IMR-90 (cell line): ENCODE results near the gene FADS2. TPM values are rescaled to one million over a fixed set of nuclear protein-coding genes. Genes with fewer than 3 reads are reported as not detected.

Source experiments
- ATAC-seq: fragments of 200-7000 bp; cut with Tn5 transposase; 2 replicates; pipeline ENCODE4 v1.9.1; 2020; ENCODE audit warnings: low read depth, mild to moderate bottlenecking, moderate library complexity
- BruUV-seq: library from RNA; stranded (reverse); fragments of 400-500 nt; replicated peaks from 2 replicates; lab custom pipeline; 2021; lab: Mats Ljungman, UMichigan
- CTCF ChIA-PET: fragments of 300-600 bp; formaldehyde crosslinking; extraction: SDS; loops from one replicate; lab custom pipeline; 2021; ENCODE audit warnings: antibody characterized with exemption; lab: Yijun Ruan, JAX
- POLR2A ChIA-PET: fragments of 300-600 bp; sonication (Branson Sonifier 250); formaldehyde crosslinking; loops from one replicate; lab custom pipeline; 2022; ENCODE audit warnings: antibody characterized with exemption; ENCODE audit not compliant: unreplicated experiment; lab: Charles Lee
- DNase-seq: peaks from one replicate; pipeline ENCODE4 v3.0.0; 2013
- H2AFZ ChIP-seq: replicated peaks from 2 replicates; pipeline ENCODE3; 2013; ENCODE audit warnings: low read length, mild to moderate bottlenecking; ENCODE audit not compliant: poor library complexity
- H2AK5ac ChIP-seq: 2 replicates; pipeline ENCODE4 v1.6.1; 2013; ENCODE audit warnings: low read depth, low read length, inconsistent platforms
- H2AK9ac ChIP-seq: replicated peaks from 2 replicates; pipeline ENCODE3; 2013; ENCODE audit warnings: mild to moderate bottlenecking, low read depth, low read length, moderate library complexity; ENCODE audit not compliant: poor library complexity
- H2BK120ac ChIP-seq: 2 replicates; pipeline ENCODE4 v1.6.1; 2013; ENCODE audit warnings: low read depth, low read length, inconsistent platforms
- H2BK15ac ChIP-seq: 3 replicates; pipeline ENCODE4 v1.6.1; 2013; ENCODE audit warnings: low read depth, low read length, inconsistent platforms
- H2BK20ac ChIP-seq: 2 replicates; pipeline ENCODE4 v1.6.1; 2013; ENCODE audit warnings: low read depth, mild to moderate bottlenecking, inconsistent platforms, low read length, moderate library complexity
- H2BK5ac ChIP-seq: 2 replicates; pipeline ENCODE4 v1.6.1; 2013; ENCODE audit warnings: mild to moderate bottlenecking, low read depth, low read length, inconsistent platforms; ENCODE audit not compliant: poor library complexity, severe bottlenecking
- H3K14ac ChIP-seq: replicated peaks from 2 replicates; pipeline ENCODE4 v1.6.1; 2013; ENCODE audit warnings: low read depth, low read length, inconsistent platforms
- H3K18ac ChIP-seq: 2 replicates; pipeline ENCODE4 v1.6.1; 2013; ENCODE audit warnings: low read depth, low read length, control low read depth
- H3K23ac ChIP-seq: 2 replicates; pipeline ENCODE4 v1.6.1; 2013; ENCODE audit warnings: low read depth, low read length, inconsistent platforms
- H3K27ac ChIP-seq: 2 replicates; pipeline ENCODE4 v1.5.1; 2013; ENCODE audit warnings: mild to moderate bottlenecking, control low read depth, low read length; ENCODE audit not compliant: insufficient read depth
- H3K27me3 ChIP-seq: 2 replicates; pipeline ENCODE4 v1.6.1; 2013; ENCODE audit warnings: low read length; ENCODE audit not compliant: control insufficient read depth, insufficient read depth
- H3K36me3 ChIP-seq: 2 replicates; pipeline ENCODE4 v1.6.1; 2013; ENCODE audit warnings: low read length, mixed read lengths; ENCODE audit not compliant: control insufficient read depth, insufficient read depth
- H3K4ac ChIP-seq: 2 replicates; pipeline ENCODE4 v1.6.1; 2013; ENCODE audit warnings: low read depth, low read length, inconsistent platforms
- H3K4me1 ChIP-seq: 2 replicates; pipeline ENCODE4 v1.6.1; 2013; ENCODE audit warnings: low read length, mixed read lengths; ENCODE audit not compliant: control insufficient read depth, insufficient read depth
- H3K4me2 ChIP-seq: 2 replicates; pipeline ENCODE4 v1.6.1; 2013; ENCODE audit warnings: low read depth, mild to moderate bottlenecking, control low read depth, low read length, moderate library complexity
- H3K4me3 ChIP-seq: 2 replicates; pipeline ENCODE4 v1.5.1; 2013; ENCODE audit warnings: low read depth, mild to moderate bottlenecking, control low read depth, low read length, moderate library complexity; ENCODE audit not compliant: insufficient read depth
- H3K56ac ChIP-seq: 2 replicates; pipeline ENCODE4 v1.6.1; 2013; ENCODE audit warnings: low read length, inconsistent platforms; ENCODE audit not compliant: insufficient read depth; ENCODE audit errors: extremely low read depth
- H3K79me1 ChIP-seq, 2 experiments: 2 replicates each; pipeline ENCODE4 v1.6.1; 2013; ENCODE audit warnings: low read length in 2 of 2, inconsistent platforms in 1 of 2, low read depth in 1 of 2
- H3K9ac ChIP-seq: 2 replicates; pipeline ENCODE4 v1.6.1; 2013; ENCODE audit warnings: low read depth, low read length, control low read depth
- H3K9me1 ChIP-seq: 2 replicates; pipeline ENCODE4 v1.6.1; 2013; ENCODE audit warnings: low read length, inconsistent platforms; ENCODE audit not compliant: insufficient read depth
- H3K9me3 ChIP-seq: 2 replicates; pipeline ENCODE4 v1.6.1; 2013; ENCODE audit warnings: low read length; ENCODE audit not compliant: control insufficient read depth, insufficient read depth
- H4K20me1 ChIP-seq: 2 replicates; pipeline ENCODE4 v1.6.1; 2013; ENCODE audit warnings: low read length, inconsistent platforms; ENCODE audit not compliant: insufficient read depth
- H4K5ac ChIP-seq: 2 replicates; pipeline ENCODE4 v1.6.1; 2013; ENCODE audit warnings: mild to moderate bottlenecking, low read depth, low read length, control low read depth
- H4K8ac ChIP-seq, 2 experiments: 2 replicates each; pipeline ENCODE4 v1.6.1; 2013; ENCODE audit warnings: low read depth in 2 of 2, low read length in 2 of 2, control low read depth in 1 of 2, inconsistent platforms in 1 of 2
- H4K91ac ChIP-seq: 2 replicates; pipeline ENCODE4 v1.6.1; 2013; ENCODE audit warnings: low read depth, low read length, inconsistent platforms; ENCODE audit not compliant: insufficient read depth
- BHLHE40 ChIP-seq: fragments of 150-350 bp; IDR thresholded peaks from 2 replicates; pipeline ENCODE4 v1.6.1; 2016; ENCODE audit warnings: mild to moderate bottlenecking, low read depth, low read length
- CEBPB ChIP-seq: IDR thresholded peaks from 2 replicates; pipeline ENCODE4 v1.6.1; 2012; ENCODE audit warnings: low read depth, low read length, improper control_type of control experiment
- CHD1 ChIP-seq: IDR thresholded peaks from 2 replicates; pipeline ENCODE4 v1.6.1; 2012; ENCODE audit warnings: low read depth, low read length, improper control_type of control experiment
- FOS ChIP-seq: fragments of 150-350 bp; IDR thresholded peaks from 2 replicates; pipeline ENCODE4 v1.6.1; 2016; ENCODE audit warnings: low read depth, low read length
- MAFK ChIP-seq: IDR thresholded peaks from 2 replicates; pipeline ENCODE4 v1.6.1; 2012; ENCODE audit warnings: low read depth, low read length, improper control_type of control experiment
- MAZ ChIP-seq: IDR thresholded peaks from 2 replicates; pipeline ENCODE4 v1.6.1; 2012; ENCODE audit warnings: low read depth, mild to moderate bottlenecking, low read length, improper control_type of control experiment, moderate library complexity, borderline replicate concordance
- MXI1 ChIP-seq: IDR thresholded peaks from 2 replicates; pipeline ENCODE4 v1.6.1; 2012; ENCODE audit warnings: low read depth, mild to moderate bottlenecking, low read length, moderate library complexity, borderline replicate concordance
- NFE2L2 ChIP-seq: fragments of 150-350 bp; IDR thresholded peaks from 2 replicates; pipeline ENCODE4 v1.6.1; 2016; ENCODE audit warnings: low read depth, mild to moderate bottlenecking, low read length
- POLR2A ChIP-seq: IDR thresholded peaks from 2 replicates; pipeline ENCODE4 v1.6.1; 2012; ENCODE audit warnings: mild to moderate bottlenecking, low read depth, low read length
- RAD21 ChIP-seq: IDR thresholded peaks from 2 replicates; pipeline ENCODE4 v1.6.1; 2012; ENCODE audit warnings: low read length, improper control_type of control experiment
- RCOR1 ChIP-seq: IDR thresholded peaks from 2 replicates; pipeline ENCODE4 v1.6.1; 2012; ENCODE audit warnings: mild to moderate bottlenecking, low read length, improper control_type of control experiment; ENCODE audit not compliant: insufficient replicate concordance
- RFX5 ChIP-seq: IDR thresholded peaks from 2 replicates; pipeline ENCODE4 v1.8.0; 2012; ENCODE audit warnings: low read depth, mild to moderate bottlenecking, low read length, moderate library complexity
- SMC3 ChIP-seq: fragments of 150-350 bp; IDR thresholded peaks from 2 replicates; pipeline ENCODE4 v1.6.1; 2016; ENCODE audit warnings: low read depth, mild to moderate bottlenecking, antibody characterized with exemption, low read length, moderate library complexity
- WGBS, 2 experiments: methylation state at CpG; one replicate each; pipeline versions ENCODE4 v1.1.5 to v1.1.7; 2013; ENCODE audit warnings: missing lambda C conversion rate in 2 of 2; ENCODE audit not compliant: insufficient read length in 1 of 2; ENCODE audit errors: extremely low coverage in 2 of 2; 5-methylcytosine and 5-hydroxymethylcytosine counted together
- dilution Hi-C: fragments of 300-500 bp; cut with HindIII; formaldehyde crosslinking; loops from one replicate; pipeline ENCODE4 v1.14.3; 2018; ENCODE audit warnings: low sequenced_read_pairs; ENCODE audit not compliant: unreplicated experiment
- in situ Hi-C: fragments of 300-500 bp; cut with MboI; formaldehyde crosslinking; loops from 3 replicates; pipeline ENCODE4 v1.14.3; 2019; ENCODE audit warnings: low sequenced_read_pairs, inconsistent platforms, mixed read lengths
- intact Hi-C: fragments of 100-400 bp; cut with micrococcal nuclease; formaldehyde crosslinking; loops from 2 replicates; pipeline ENCODE4 v1.10.0; 2022
- polyA plus RNA-seq, 3 experiments: library from polyadenylated mRNA; depleted of rRNA; stranded (reverse); fragments of >200 nt; gene quantifications; 2 replicates each; pipeline ENCODE4 v1.2.3, GENCODE V29; 2012; ENCODE audit warnings: low replicate concordance in 1 of 3
- total RNA-seq: library from RNA; depleted of rRNA; stranded (reverse); fragments of >200 nt; gene quantifications from 2 replicates; pipeline ENCODE4 v1.2.3, GENCODE V29; 2012
- TF ChIP-seq, protein P1 (sequence below): fragments of 150-350 bp; IDR thresholded peaks from 2 replicates; pipeline ENCODE4 v1.6.1; 2016; ENCODE audit warnings: low read depth, mild to moderate bottlenecking, low read length, moderate library complexity, borderline replicate concordance
- TF ChIP-seq, protein P2 (sequence below): conservative IDR thresholded peaks from 2 replicates; pipeline ENCODE4 v1.5.1; 2012; ENCODE audit warnings: mild to moderate bottlenecking, low read depth, low read length, improper control_type of control experiment
- TF ChIP-seq, protein P3 (sequence below): fragments of 150-350 bp; IDR thresholded peaks from 2 replicates; pipeline ENCODE4 v1.6.1; 2017; ENCODE audit warnings: mild to moderate bottlenecking, antibody characterized with exemption, low read length, low read depth

The FADS2 gene
- total and polyA plus RNA-seq, 2 of the 4 experiments (the other 2 are of a cell fraction): 33.3 to 88.4 TPM

DNA sequence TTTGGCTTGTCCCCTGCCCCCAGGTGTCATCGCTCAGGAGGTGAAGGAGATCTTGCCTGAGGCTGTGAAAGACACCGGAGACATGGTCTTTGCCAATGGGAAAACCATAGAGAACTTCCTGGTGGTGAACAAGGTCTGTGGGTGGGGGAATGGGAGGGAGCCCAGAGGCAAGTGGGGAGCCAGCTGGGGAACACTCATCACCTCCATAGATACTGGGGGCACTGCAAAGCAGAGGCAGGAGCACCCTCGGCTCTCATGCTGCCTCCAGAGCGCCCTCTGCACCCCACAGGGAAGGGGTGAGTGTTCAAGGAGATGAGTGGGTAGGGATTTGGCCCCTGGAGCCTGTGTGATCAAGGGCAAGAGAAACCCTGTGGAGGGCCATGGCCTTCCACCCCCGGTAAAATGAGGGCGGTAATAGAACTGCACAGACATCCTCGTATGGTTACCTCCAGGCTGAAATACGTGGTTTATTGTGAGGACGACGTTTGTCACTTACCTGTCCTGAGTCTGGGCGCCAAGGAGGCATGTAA lies 49.7 kb upstream of the FADS2 start:
- no peaks in the 10 kb centered on the region for H3K79me1 ChIP-seq
- no peak overlapping the region for H3K23ac ChIP-seq
- no peak overlapping the region for H4K8ac ChIP-seq
- H3K4me2 ChIP-seq: no peak overlapping the region
- H3K18ac ChIP-seq: no peak overlapping the region
- no peak overlapping the region for H3K4ac ChIP-seq
- in situ Hi-C loops (no loop called here), intact Hi-C loops (no loop called here), dilution Hi-C loops (no loop called here)
- no peak overlapping the region for H4K91ac ChIP-seq
- no peak overlapping the region for H3K4me3 ChIP-seq
- no peaks in the 10 kb centered on the region for H3K4me1 ChIP-seq
- H3K27ac ChIP-seq: no peak overlapping the region
- no peaks in the 10 kb centered on the region for H3K27me3 ChIP-seq
- ATAC-seq: no peak
- no peaks in the 10 kb centered on the region for H3K9me3 ChIP-seq
- TF ChIP-seq MAZ (no peak), RAD21 (no peak), NFE2L2 (no peak), BHLHE40 (no peak), POLR2A (no peak), CEBPB (no peak), RFX5 (no peak), CHD1 (no peak), RCOR1 (no peak), SMC3 (no peak), FOS (no peak), MAFK (no peak), MXI1 (no peak)
- TF ChIP-seq, protein P1, sequence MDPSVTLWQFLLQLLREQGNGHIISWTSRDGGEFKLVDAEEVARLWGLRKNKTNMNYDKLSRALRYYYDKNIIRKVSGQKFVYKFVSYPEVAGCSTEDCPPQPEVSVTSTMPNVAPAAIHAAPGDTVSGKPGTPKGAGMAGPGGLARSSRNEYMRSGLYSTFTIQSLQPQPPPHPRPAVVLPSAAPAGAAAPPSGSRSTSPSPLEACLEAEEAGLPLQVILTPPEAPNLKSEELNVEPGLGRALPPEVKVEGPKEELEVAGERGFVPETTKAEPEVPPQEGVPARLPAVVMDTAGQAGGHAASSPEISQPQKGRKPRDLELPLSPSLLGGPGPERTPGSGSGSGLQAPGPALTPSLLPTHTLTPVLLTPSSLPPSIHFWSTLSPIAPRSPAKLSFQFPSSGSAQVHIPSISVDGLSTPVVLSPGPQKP: no peak
- TF ChIP-seq, protein P2, sequence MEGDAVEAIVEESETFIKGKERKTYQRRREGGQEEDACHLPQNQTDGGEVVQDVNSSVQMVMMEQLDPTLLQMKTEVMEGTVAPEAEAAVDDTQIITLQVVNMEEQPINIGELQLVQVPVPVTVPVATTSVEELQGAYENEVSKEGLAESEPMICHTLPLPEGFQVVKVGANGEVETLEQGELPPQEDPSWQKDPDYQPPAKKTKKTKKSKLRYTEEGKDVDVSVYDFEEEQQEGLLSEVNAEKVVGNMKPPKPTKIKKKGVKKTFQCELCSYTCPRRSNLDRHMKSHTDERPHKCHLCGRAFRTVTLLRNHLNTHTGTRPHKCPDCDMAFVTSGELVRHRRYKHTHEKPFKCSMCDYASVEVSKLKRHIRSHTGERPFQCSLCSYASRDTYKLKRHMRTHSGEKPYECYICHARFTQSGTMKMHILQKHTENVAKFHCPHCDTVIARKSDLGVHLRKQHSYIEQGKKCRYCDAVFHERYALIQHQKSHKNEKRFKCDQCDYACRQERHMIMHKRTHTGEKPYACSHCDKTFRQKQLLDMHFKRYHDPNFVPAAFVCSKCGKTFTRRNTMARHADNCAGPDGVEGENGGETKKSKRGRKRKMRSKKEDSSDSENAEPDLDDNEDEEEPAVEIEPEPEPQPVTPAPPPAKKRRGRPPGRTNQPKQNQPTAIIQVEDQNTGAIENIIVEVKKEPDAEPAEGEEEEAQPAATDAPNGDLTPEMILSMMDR: no peak
- TF ChIP-seq, protein P3, sequence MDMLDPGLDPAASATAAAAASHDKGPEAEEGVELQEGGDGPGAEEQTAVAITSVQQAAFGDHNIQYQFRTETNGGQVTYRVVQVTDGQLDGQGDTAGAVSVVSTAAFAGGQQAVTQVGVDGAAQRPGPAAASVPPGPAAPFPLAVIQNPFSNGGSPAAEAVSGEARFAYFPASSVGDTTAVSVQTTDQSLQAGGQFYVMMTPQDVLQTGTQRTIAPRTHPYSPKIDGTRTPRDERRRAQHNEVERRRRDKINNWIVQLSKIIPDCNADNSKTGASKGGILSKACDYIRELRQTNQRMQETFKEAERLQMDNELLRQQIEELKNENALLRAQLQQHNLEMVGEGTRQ: no peak
- no peak overlapping the region for H3K9ac ChIP-seq
- peaks cover 5% of the 10 kb centered on the region for H3K36me3 ChIP-seq
- no peak overlapping the region for H2BK20ac ChIP-seq
- H2BK15ac ChIP-seq: no peak overlapping the region
- no peak for DNase-seq
- H3K9me1 ChIP-seq: no peaks in the 10 kb centered on the region
- ChIA-PET CTCF (interaction anchor here (1.2 kb wide), 1 partner anchor 31 kb away, joined by 5 read pairs; no protein-coding TSS in a partner anchor), POLR2A (no interaction called here)
- H2AK5ac ChIP-seq: no peak overlapping the region
- H4K20me1 ChIP-seq: no peaks in the 10 kb centered on the region
- no peak overlapping the region for H2BK120ac ChIP-seq
- H2AFZ ChIP-seq: no peak overlapping the region
- WGBS, 2 experiments: 91% methylated on average over 7 of the region's 11 CpGs; no CpG with 5 or more reads in 1 of the 2 experiments
- no peak overlapping the region for H4K5ac ChIP-seq
- no peak overlapping the region for H3K56ac ChIP-seq
- no peak overlapping the region for H2BK5ac ChIP-seq
- no peak overlapping the region for H2AK9ac ChIP-seq
- H3K14ac ChIP-seq: no peak overlapping the region
- no TSS peak for BruUV-seq
